GM19023 (cell line): ENCODE measurements around the gene ARMC10.
"Not testable (repeated sequence)": the region's sequence is repeated elsewhere in the genome, so short reads cannot be mapped to it uniquely, and the experiment has no call there.

ENCODE experiments used
- ATAC-seq: cut with Tn5 transposase; IDR thresholded peaks from one replicate; pipeline ENCODE4 v1.9.1; 2021; ENCODE audit warnings: mild to moderate bottlenecking, moderate library complexity; ENCODE audit not compliant: unreplicated experiment

ARMC10 gene

DNA sequence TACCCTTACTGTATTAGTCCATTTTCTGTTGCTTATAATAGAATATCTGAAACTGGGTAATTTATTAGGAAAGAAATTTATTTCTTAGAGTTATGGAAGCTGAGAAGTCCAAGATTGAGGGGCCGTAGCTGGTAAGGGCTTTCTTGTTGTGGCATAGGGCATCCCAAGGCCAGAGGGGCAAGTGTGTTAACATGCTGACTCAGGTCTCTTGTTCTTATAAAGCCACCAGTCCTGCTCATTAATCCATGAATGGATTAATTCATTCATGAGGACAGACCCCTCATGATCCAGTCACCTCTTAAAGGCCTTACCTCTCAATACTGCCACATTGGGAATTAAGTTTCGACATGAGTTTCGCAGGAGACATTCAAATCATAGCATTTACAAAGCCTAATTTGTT lies 2.4 kb downstream of the ARMC10 start:
- no peak for ATAC-seq

DNA sequence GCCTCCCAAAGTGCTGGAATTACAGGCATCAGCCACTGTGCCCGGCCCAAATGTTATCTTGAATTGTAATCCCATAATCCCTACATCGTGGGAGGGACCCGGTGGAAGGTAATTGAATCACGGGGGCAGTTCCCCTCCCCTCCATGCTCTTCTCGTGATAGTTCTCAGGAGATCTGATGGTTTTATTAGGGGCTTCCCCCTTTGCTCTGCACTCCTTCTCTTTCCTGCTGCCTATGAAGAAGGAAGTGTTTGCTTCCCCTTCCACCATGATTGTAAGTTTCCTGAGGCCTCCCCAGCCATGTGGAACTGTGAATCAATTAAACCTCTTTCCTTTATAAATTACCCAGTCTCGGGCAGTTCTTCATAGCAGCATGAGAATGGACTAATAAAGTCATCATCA lies 3.3 kb downstream of the ARMC10 start:
- not testable (repeated sequence) for ATAC-seq

DNA sequence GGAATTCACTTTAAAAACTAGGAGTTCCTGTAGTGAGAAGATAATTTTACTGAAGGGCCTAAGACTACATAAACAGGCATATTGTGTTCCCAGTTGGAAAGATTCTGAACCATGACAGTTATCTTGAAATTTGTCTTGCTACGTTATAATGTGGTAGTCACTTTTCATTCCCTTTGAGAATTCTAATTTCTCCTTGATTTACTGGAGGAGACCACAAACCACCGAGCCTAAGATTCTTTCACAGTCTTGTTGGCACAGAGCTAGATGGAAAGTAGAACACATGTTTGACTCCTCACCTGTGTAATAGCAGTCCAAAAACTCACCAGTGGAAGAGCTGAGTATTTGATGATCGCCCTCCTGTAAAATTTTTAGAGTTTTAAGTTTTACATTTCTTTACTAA lies 4.9 kb downstream of the ARMC10 start:
- no peak for ATAC-seq

DNA sequence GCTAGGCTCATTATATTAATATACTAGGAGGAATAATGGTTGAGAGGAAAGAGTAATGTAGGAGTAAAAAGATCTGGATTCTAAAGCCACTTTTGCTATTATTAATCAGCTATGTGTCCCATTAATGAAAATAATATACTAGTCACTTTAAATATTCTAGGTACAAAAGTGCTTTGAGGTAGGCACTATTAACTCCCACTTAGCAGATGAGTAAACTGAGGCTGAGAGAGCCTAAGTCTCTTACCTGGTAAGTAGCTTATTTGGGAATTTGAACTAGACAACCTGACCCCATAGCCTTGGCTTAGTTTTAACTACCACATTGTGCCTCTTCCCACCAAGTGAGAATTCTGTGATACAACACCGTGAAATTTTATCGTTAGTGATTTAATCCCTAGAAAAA lies 6.0 kb downstream of the ARMC10 start:
- no peak for ATAC-seq

DNA sequence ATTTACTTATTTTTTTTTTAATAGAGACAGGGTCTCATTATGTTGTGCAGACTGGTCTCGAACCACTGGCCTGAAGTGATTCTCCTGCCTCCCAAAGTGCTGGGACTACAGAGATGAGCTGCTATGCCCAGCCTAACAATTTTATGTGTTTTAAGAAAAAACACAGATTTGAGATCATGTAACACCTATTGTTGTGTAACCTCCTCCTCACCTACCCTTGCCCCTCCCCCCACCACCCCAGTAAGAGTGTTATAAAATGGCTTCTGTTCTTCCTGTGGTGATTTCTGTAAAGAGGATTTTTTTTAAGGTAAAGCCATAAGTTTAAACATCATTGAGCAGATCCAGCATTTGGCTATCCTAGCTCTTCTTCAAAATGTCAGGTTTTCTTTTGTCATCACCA lies 7.6 kb downstream of the ARMC10 start:
- no peak for ATAC-seq

DNA sequence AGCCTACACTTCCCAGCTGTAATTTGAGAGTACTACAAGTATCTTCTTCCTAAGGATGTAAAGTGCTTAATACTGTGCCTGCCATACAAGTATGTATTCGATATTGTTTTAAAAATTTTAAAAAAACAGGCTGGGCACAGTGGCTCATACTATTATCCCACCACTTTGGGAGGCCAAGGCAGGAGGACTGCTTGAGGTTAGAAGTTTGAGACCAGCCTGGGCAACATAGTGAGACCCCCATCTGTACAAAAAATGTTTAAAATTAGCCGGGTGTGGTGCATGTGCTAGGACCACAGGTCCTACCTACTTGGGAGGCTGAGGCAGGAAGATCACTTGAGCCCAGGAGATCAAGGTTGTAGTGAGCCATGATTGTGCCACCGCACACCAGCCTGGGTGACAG lies 8.3 kb downstream of the ARMC10 start:
- no peak for ATAC-seq

DNA sequence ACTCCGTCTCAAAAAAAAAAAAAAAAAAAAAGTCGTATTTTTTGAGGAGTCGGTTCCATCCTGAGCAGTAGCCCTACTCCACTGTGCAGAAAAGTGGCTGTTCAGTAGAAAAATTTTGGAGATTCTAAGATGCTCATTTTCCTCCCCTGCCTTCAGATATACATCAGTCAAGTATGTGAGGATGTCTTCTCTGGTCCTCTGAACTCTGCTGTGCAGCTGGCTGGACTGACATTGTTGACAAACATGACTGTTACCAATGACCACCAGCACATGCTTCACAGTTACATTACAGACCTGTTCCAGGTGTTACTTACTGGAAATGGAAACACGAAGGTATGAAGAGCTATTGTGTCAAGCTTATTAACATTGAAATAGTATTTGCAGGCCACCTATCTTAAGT lies 17.4 kb downstream of the ARMC10 start:
- ATAC-seq = not testable (repeated sequence)

DNA sequence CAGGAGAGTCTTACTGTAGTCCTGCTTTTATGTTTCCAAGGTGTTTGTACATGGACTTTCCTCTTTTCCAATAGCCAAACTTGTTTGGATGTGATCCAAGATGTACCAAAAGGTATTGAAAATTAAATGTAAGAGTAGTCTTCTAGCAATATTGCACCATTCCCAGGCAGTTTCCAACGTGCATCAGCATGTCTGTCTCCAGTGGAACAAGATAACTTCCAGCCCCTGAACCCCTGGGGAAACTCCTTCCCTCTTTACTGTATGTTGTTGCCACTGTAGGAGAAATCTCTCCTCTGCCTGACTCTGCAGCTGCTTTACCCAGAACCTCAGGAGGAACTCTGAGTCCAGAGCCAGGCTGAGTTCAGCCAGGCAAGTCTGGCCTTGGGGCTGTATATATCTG lies 18.5 kb downstream of the ARMC10 start:
- ATAC-seq = no peak

DNA sequence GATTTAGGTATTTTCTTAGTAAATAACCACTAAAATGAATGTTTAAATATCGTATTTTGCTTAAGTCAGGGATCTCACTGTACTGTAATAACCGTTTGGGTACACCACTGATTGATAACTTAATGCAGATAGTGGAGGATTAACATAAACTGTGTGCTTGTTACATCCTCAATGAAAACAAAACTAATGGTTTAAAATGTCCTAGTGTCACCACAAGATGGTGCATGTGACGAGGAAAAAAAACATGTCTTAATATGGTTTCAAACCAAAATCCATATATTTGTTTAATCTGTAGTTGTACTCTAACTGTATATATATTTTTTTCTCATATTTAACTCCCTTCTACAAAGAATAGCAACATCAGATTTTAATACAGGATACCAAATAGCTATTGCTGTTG lies 19.2 kb downstream of the ARMC10 start:
- ATAC-seq = no peak

DNA sequence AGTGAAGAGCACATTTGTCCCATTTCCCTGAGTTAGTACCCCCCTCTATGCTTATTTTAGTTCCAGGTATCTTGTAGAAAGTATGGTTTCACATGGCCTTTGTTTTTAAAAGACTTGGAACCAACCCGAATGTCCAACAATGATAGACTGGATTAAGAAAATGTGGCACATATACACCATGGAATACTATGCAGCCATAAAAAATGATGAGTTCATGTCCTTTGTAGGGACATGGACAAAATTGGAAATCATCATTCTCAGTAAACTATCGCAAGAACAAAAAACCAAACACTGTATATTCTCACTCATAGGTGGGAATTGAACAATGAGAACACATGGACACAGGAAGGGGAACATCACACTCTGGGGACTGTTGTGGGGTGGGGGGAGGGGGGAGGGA lies 20.6 kb downstream of the ARMC10 start:
- not testable (repeated sequence) for ATAC-seq

DNA sequence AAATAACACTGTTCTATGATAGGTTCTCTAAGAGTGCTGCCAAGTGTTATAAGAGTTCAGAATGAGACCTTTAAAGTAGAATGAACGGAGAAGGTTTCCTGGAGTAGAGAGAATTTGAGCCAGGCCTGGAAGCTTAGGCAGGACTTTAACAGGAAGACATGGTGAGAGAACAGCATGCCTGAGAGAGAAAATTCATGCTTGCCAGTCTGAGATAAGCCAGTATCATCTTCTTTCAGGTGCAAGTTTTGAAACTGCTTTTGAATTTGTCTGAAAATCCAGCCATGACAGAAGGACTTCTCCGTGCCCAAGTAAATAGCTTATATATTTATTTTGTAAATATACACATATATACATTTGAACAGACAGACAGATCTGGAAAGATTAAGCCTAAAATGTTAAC lies 22.1 kb downstream of the ARMC10 start:
- no peak for ATAC-seq

DNA sequence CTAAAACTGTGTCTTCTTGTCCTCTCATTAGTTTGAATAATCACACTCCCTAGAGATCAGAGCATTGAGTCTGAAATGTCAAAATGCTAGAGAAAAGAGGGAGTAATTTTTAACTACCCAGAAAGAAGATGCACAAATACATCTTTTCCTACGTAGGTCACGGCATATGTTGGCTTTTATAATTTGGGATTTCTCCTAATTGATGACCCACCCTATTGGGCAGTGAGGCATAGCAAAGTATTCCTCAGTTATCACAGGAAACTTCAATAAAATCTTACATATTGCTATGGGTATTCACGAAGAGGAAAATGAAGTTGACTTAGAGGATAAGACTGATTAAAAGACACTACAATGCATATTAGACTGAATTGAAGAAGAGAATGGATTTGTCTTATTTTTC lies 25.4 kb downstream of the ARMC10 start:
- no peak for ATAC-seq

DNA sequence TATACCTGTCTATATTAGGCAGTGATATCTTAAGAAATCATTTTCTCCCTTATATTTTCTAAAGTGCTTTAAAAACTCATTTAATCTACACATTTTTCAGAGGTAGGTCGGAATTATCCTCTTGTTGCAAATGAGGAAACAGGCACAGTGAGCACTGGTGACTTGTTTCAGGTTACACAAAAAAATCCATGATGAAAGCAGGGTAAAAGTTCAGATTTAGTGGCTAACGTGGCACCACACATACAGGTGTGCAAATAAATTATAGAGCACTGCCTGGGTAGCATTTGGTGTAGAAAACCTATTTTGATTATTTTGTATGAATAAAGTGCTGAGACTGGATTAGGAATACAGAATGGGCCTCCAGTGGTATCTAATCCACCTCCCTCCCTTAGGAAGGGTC lies 26.6 kb downstream of the ARMC10 start:
- no peak for ATAC-seq

DNA sequence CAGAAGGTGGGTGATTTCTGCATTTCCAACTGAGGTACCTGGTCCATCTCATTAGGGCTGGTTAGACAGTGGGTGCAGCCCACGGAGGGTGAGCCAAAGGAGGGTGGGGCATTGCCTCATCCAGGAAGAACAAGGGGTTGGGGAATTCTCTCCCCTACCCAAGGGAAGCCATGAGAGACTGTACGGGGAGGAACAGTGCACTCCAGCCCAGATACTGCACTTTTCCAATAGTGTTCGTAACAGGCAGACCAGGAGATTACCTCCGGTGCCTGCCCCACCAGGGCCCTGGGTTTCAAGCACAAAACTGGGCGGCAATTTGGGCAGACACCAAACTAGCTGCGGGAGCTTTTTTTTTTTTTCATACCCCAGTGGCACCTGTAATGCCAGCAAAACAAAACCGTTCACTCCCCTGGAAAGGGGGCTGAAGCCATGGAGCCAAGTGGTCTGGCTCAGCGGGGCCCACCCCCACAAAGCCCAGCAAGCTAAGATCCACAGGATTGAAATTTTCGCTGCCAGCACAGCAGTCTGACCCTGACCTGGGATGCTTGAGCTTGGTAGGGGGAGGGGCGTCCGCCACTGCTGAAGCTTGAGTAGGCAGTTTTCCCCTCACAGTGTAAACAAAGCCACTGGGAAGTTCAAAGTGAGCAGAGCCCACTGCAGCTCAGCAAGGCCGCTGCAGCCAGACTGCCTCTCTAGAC lies 31.2 kb downstream of the ARMC10 start:
- ATAC-seq = no peak

DNA sequence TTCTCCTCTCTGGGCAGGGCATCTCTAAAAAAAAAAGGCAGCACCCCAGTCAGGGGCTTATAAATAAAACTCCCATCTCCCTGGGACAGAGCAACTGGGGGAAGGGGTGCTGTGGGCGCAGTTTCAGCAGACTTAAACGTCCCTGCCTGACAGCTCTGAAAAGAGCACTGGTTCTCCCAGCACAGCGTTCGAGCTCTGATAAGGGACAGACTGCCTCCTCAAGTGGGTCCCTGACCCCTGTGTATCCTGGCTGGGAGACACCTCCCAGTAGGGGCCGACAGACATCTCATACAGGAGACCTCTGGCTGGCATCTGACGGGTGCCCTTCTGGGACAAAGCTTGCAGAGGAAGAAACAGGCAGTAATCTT lies 31.7 kb downstream of the ARMC10 start:
- ATAC-seq = not testable (repeated sequence)

DNA sequence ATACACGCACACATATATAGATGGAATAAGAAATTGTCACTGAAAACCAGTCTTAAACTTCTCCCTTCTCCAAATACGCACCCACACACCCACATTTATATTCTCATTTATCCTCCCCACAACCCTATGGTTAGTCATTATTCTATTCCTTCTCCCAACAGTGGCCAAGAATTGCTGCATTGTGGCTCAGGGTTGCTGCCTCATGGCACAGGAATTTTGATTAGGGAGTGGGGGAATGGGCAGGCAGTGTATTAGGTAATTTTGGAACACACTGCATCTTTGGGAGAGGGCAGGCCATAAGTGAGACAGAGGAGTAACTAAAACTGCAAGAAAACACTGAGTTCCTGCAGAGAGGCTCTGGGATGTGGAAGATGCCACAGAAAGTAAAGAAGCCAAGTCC lies 38.2 kb downstream of the ARMC10 start:
- no peak for ATAC-seq

DNA sequence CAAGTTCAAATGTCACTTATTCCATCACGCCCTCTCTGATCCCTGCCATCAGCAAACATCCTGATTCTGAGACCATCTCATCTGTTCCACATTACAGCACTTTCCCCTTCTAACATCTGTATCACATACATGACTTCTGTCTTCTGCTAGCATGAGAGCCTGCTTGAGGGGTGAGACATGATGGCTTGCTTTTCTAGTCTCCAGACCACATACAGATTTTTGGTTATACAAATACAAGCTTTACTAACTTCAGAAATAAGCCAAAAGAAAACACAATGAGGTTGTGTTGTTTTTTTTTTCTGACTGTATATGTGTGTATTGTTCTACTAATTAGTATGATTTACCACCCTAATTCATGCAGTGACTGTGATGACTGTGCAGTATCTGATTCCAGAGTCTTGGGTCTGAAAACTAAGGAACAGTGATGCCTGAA lies 39.7 kb downstream of the ARMC10 start:
- ATAC-seq = no peak

DNA sequence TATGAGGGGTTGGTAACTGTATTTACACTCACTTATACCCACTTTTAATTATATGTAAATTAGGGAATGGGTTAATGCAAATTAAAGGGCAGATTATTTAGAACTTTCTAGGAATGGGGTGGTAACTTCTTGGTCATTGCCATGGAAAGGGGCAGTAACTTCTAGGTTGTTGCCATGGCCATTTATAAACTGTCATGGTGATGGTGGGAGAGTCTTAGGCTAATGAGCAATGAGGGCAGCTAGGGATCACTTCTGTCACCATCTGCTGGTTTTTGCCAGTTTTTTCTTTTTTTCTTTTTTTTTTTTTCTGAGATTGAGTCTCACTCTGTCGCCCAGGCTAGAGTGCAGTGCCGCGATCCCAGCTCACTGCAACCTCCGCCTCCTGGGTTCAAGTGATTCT lies 40.8 kb downstream of the ARMC10 start:
- ATAC-seq = no peak

DNA sequence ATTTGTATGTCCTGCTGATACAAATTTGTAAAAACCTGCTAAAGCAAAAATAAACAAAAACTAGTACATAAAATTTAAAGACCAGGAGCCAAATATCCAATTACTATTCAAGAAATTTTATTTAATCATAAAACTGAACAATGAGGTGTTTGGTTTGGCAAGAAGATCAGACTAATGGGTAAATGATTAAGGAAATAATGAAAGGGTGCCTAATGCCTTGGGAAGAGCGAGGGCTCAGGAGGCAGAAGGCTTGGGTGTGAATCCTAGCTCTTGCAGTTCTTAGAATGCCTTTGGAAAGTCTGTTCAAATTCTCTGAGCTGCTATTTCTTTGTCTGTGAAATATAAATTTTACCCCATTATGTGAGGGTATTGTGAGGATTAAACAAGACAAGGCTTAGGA lies 41.6 kb downstream of the ARMC10 start:
- no peak for ATAC-seq

DNA sequence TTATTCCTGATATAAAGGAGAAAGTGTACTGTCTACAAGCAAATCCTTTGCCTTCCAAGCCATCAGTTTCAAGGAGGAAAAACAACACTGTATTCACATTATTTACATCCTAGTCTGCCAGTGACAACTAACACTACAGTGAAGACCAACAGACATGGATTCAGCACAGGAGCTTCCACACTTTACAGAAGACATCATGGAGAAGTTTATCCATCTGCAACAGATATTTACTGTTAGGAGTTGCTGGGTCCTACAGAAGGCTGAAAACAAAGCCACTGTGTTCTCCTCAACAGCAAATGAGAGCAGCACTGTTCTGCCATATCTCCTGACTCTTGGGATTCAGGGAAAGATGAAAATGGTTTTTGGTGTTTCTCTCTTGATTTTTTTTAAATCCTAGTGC lies 42.1 kb downstream of the ARMC10 start:
- ATAC-seq = no peak

DNA sequence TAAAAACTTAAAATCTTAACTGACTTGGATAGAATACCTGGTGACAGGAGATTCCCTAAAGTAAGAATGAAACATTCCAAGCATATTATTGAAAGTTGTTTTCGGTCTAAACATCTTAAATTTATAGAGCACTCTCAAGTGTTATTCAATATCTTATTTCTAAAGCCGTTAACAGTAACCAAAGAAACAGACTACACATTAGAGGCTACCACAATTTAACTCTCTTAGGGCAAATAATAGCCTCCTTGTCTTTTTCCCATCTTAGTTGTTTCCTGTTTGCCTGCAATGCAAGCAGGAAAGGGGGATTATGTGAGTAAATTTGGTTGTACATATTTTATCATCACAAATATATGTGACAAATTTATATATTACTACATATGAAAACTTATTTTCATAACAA lies 42.5 kb downstream of the ARMC10 start:
- ATAC-seq = no peak

DNA sequence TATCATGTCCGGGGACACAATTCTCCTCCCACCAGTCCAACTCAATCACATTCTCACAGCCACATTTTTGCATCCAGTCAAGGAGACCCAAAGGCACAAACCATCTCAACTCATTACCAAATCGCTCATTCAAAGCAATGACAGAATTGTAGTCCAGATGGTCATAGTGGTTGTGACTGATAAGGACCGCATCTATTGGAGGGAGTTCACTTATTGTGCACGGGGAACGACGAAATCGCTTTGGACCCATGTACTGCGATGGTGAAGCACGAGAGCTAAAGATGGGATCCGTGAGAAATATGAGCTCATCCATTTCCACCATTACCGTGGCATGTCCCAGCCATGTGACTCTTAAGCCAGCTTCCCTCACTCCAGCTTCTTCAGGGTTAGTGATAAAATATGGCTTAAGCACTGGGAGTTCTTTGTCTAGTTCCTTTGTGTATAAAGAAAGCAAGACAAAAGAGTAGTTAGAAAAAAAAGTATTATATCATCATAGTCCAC lies 44.9 kb downstream of the ARMC10 start:
- no peak for ATAC-seq

DNA sequence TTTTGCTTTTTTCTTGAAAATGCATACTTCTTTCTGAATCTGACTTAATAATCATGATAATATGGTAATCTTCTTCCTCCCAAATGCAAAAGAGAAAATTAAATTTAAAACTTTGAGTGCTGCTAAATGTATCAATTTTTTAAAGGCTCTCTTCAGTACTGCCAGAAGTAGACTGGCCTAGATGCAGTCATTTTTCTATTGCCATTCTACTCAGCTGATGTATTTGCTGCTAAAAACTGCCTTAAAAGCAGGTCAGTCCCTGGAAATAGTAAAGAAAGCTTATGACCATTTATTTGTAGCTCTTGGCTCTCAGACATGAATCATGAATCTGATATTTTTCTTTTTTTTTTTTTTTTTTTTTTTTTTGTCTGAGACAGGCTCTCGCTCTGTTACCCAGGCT lies 45.4 kb downstream of the ARMC10 start:
- no peak for ATAC-seq
